Activated CD4-positive, alpha-beta T cell treated with anti-CD3 and anti-CD28 coated beads for 1 hour (primary cell): Measurements from ENCODE around the gene CHD8.
"Not testable (repeated sequence)": the region's sequence is repeated elsewhere in the genome, so short reads cannot be mapped to it uniquely, and the experiment has no call there.

ENCODE experiments used
- DNase-seq: peaks from one replicate; pipeline ENCODE4 v3.0.0-alpha.2; 2020

The CHD8 gene

GRCh38 chr14:21431126-21431525 lies 24.8 kb downstream of the CHD8 start:
- DNase-seq: no peak

DNA sequence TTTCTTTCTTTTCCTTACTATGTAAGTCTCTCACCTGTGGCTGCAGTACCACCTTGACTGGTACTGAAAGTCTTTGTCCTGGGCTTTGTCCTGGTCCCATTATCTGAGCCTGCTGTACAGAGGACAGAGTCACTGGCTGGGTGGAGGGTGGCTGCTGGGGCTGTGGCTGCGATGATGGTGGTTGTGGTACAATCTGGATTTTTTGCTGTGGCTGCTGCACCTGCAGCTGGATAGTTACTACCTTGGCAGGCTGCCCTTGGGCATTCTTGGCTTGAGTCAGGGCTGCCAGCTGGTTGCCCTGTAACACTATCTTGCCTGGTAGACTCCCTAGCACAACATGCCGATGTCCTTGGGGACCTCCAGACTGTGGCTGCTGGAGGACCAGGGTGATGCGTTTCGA lies 27.0 kb downstream of the CHD8 start:
- no peak for DNase-seq

GRCh38 chr14:21426692-21427091 lies 29.2 kb downstream of the CHD8 start:
- no peak for DNase-seq

DNA sequence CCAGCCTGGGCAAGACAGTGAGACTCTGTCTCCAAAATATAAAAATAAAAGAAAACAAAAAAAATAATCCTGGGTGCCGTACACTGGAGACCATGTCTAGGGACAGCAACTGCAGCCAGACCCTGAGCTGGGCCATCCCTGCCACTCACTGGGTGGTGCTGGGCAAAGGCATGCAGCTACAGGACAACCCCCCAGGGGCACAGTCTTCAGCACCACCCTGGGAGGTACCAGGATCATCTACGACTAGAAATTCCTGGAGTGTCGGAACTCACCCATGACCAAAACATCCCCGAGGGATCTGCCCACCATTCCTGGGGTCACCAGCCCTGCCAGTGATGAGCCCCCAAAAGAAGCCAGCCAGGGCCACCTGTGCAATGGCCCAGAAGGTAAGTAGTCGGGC lies 36.4 kb downstream of the CHD8 start:
- no peak for DNase-seq

GRCh38 chr14:21415329-21415728 lies 40.6 kb downstream of the CHD8 start:
- DNase-seq: no peak

- DNase-seq: no peak
These were observed 41.7 kb downstream of the CHD8 start for GRCh38 chr14:21414137-21414631.

DNA sequence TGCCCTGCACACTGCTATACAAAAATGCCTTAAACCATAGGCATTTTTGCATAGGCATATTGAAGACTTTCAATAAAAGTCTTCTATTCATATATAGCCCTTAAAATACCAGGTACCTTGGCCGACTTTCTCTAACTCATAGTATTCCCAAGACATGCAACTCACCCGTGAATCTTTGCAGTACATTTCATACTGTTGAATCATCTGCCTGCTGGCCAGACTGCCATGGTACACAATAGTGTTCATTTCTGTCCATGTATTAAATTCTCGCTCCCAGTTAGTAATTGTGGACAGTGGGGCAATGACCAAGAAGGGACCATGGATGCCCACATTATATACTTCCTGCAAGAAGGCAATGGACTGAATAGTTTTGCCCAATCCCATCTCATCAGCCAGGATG lies 47.8 kb downstream of the CHD8 start:
- DNase-seq: no peak

DNA sequence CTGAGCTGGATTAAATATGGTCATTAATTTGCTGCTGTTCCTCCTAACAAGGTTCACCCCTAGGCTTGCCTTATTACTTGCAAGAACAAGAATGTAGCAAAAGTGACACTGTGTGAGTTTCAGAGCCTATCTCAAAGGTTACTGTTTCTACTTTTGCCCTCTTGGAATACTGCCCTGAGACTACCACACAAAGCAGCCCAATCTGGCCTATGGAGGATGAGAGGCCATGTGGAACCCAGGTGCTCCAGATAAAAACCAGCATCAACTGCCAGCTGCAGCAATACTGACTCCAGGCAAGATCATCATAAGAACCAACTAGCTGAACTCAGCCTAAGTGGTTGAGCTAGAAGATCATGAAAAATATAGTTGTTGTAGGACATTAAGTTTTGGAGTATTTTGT lies 49.7 kb downstream of the CHD8 start:
- DNase-seq: no peak

DNA sequence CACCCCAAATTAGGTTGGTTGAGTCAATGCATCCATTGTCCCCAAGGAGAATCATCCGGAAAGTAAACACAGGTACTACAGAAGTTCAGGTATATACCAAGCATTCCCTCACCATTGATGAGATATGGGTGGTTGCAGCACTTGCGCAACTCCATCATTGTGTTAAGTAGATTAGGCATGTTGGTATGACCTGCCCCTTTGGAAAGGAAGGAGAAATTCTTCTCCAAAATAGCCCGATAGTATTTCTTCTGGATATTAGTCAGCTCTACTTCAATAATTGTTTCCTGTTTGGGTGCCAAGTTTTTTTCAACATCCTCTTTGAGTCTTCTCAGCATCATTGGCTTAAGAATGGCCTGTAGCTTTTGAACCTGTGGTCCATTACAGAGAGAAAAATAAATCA lies 50.8 kb downstream of the CHD8 start:
- DNase-seq: no peak

GRCh38 chr14:21399311-21399870 lies 56.5 kb downstream of the CHD8 start:
- no peak for DNase-seq

DNA sequence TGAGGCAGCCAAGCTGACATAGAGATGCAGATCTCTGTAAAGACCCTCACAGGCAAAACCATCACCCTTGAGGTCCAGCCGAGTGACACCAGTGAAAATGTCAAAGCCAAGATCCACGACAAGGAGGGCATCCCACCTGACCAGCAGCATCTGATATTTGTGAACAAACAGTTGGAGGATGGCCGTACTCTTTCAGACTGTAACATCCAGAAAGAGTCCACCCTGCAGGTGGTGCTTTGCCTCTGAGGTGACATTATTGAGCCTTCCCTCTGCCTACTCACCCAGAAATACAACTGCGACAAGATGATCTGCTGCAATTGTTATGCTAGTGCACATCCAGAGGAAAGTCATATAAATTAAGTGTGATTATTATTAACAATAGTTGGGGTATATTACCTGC lies 57.0 kb downstream of the CHD8 start:
- DNase-seq: no peak

- no peak for DNase-seq
These were observed 60.5 kb downstream of the CHD8 start for GRCh38 chr14:21395450-21395849.

GRCh38 chr14:21385188-21385904 lies 70.6 kb downstream of the CHD8 start:
- no peak for DNase-seq

- DNase-seq: no peak
These were observed 71.5 kb downstream of the CHD8 start for GRCh38 chr14:21384494-21384851.

DNA sequence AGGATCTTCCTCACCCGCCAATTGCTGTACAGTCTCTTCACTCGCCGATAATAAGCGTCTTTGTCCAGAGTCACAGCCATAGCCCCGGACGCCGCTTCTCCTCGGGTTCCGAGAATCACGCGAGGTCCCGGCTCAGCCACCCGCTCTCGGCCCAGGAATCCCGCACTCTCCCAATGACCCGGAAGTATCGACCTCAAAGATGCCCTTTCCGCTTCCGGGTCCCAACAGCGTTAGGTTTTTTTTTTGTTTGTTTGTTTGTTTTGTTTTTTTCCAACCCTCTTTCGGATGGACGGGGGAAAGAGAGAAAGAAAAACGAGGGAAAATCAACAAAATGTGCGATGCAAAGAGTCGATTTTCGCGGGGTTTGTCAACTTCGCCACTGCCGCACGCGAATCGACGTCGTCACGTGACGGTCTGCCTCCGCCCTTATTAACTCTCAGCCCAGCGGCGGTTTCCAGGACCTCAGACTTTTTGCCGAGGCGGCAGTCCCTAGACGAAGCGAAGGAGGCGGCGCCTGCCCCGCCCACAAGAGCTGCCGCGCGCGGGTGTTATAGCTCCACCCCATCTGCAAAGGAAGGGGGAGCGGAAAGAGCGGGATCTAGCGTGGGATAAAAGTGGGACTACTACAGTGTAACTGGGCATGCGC lies 72.0 kb downstream of the CHD8 start, which contains the start of gene SUPT16H:
TSS of gene SUPT16H (minus strand) at position 172 of the 646 bp plus-strand sequence. CDS start at position 80, 92 bp downstream.
- peak; percentile 89 for DNase-seq

DNA sequence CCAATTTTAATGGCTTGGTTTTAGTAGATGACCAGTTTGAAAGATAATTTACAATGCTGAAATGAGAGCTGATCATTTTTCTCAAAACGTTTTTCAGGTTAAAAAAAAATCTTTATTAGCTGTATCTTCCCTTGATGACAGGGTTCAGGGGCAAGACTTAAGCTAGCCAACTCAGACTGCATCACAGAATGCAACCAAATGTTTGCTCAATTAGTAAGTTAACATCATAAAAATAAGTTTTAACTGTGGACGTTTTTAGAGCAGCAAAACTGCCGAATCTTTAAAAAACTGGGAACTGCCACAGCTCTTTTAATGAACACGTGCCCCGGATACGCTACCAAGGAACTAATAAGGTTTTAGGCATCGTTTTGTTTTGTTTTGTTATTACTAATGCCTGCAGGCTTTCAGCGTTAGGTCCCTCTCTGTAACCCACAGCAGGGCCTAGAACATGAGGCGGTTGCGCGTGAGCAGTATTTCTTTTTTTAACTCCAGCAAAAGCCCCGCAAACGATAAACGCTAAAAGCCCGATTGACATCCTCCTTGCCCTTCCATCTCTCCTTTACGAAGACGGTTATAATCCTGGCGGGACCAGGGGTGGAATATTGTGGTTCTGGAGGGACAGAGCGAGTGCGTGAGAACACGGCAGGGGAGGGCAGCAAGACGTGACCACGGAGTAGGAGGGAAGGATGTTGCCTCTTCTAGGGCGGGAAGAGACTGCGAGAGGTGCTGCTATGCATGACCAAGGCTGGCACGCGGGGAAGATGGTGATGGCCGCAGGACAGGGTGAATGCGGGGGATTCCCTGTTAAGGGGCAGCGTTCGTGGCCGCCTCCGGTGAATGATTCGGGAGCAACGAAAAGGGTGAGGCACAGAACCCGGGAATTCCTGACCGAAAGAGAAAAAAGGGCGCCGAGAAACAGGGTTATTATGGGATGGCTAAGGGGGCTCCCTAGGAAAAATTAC lies 72.8 kb downstream of the CHD8 start:
- peak; percentile 8 for DNase-seq

- DNase-seq: no peak
These were observed 73.8 kb downstream of the CHD8 start for GRCh38 chr14:21382095-21382494.

- DNase-seq: no peak
These were observed 76.6 kb downstream of the CHD8 start for GRCh38 chr14:21379338-21379737.

- DNase-seq: no peak
These were observed 81.9 kb downstream of the CHD8 start for GRCh38 chr14:21373980-21374379.

DNA sequence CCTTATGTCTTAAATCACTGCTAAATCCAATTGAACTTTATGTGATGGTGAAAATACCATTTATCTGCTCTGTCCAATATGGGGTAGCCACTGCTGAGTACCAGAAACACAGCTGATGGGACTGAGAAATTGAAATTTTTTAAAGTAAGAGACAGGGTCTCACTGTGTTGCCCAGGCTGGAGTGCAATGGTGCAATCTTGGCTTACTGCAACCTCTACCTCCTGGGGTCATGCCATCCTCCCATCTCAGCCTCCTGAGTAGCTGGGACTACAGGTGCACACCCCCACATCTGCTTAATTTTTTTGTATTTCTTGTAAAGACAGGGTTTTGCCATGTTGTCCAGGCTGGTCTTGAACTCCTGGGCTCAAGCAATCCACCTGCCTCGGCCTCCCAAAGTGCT lies 83.1 kb downstream of the CHD8 start:
- DNase-seq: not testable (repeated sequence)

DNA sequence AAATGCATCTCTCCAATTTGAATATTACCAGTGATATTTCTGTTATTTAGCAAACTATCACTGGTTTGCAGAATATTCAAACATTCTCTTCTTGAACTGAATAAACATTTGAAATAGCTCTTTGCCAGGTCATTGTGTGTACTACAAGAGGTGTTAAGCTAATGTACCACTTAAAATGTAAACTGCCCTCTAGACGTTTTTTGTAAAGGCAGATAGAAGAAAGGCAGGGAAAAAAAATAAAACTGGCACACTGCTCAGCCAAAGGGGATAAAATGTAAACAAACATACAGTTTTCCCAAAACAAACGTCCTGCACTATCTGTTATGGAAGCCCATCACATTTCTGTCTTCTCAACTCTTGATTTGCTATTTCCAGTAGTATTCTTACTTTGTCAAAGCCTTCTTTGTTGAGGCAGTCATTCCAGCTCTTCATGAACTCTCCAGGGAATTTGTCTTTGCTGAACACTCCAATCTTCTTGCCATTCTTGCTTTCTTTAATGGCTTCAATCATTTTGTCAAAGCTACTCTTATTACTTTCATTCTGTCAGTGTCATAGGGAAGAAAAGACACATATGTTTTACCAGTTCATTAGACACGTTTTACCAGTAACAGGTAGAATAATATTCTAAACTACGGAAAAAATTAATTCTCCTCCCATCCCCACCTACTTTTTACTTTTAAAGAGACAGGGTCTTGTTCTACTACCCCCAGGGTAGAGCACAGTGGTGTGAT lies 85.8 kb downstream of the CHD8 start:
- no peak for DNase-seq

DNA sequence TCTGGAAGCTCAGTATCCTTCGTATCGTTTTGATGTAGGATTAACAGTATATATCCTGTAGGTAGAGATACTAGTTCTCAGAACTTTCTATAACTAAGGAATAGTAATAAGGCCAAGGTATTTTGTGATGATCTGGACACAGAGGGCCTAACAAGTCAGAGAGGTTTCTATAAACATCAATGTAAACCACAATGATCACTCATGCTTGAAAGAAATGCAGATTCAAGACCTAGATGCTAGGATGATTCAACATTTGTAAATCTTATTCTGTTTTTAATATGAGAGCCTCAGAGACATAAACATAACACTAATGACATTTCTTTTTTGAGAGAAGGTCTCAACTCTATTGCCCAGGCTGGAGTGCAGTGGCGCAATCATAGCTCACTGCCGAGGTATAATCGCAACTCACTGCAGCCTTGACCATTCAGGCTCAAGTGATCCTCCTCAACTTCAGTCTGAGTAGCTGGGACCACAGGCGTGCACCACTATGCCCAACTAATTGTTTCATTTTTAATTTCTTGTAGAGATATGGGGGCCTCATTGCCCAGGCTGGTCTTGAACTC lies 88.3 kb downstream of the CHD8 start:
- no peak for DNase-seq
